Liver (tissue), 9 donors: ENCODE results near the gene DMD. TPM values are rescaled to one million over a fixed set of nuclear protein-coding genes. Genes with fewer than 3 reads are reported as not detected.
A peak's percentile ranks its signal among the peaks of the same experiment; 100 is the strongest.

ENCODE experiments used
- DNase-seq: peaks from one replicate; pipeline ENCODE4 v3.0.0-alpha.2; 2017; ENCODE audit warnings: low spot score
- H3K27ac ChIP-seq, 2 donors: one replicate each; pipeline ENCODE4 v1.7.0; 2013; ENCODE audit warnings: inconsistent platforms in 2 of 2, low read length in 2 of 2, control low read depth in 1 of 2, low read depth in 1 of 2, mild to moderate bottlenecking in 1 of 2
- H3K27me3 ChIP-seq, 4 donors: one replicate each; pipeline versions ENCODE4 v1.6.1 to v1.7.0; 2013; ENCODE audit warnings: low read length in 3 of 4, inconsistent platforms in 1 of 4, mild to moderate bottlenecking in 1 of 4, moderate library complexity in 1 of 4; ENCODE audit not compliant: control insufficient read depth in 4 of 4, insufficient read depth in 4 of 4
- H3K36me3 ChIP-seq, 4 donors: one replicate each; pipeline versions ENCODE4 v1.6.1 to v1.7.0; 2013; ENCODE audit warnings: low read length in 3 of 4, mild to moderate bottlenecking in 3 of 4, low read depth in 1 of 4, moderate library complexity in 1 of 4; ENCODE audit not compliant: control insufficient read depth in 4 of 4, insufficient read depth in 3 of 4
- H3K4me1 ChIP-seq, 4 donors: one replicate each; pipeline versions ENCODE4 v1.6.1 to v1.7.0; 2013; ENCODE audit warnings: low read length in 3 of 4, mild to moderate bottlenecking in 3 of 4, moderate library complexity in 1 of 4; ENCODE audit not compliant: control insufficient read depth in 4 of 4, insufficient read depth in 4 of 4
- H3K4me3 ChIP-seq, 3 donors: one replicate each; pipeline versions ENCODE4 v1.6.1 to v1.7.0; 2013; ENCODE audit warnings: low read length in 3 of 3, control low read depth in 1 of 3, low read depth in 1 of 3, mild to moderate bottlenecking in 1 of 3
- H3K9ac ChIP-seq, 2 donors: one replicate each; pipeline ENCODE4 v1.7.0; 2013; ENCODE audit warnings: low read length in 2 of 2, mild to moderate bottlenecking in 2 of 2, moderate library complexity in 2 of 2, control low read depth in 1 of 2, low read depth in 1 of 2
- H3K9me3 ChIP-seq, 4 donors: one replicate each; pipeline versions ENCODE4 v1.6.1 to v1.7.0; 2013; ENCODE audit warnings: low read length in 3 of 4; ENCODE audit not compliant: control insufficient read depth in 4 of 4
- ATF3 ChIP-seq: IDR thresholded peaks from 2 replicates; pipeline ENCODE4 v1.6.1; 2016; ENCODE audit warnings: antibody characterized with exemption
- CTCF ChIP-seq: fragments of 150-350 bp; IDR thresholded peaks from 2 replicates; pipeline ENCODE4 v1.5.1; 2017; ENCODE audit warnings: improper control_type of control experiment, low read depth, low read length; ENCODE audit not compliant: missing input control
- EGR1 ChIP-seq, 2 donors: IDR thresholded peaks; 2 replicates each; pipeline ENCODE4 v1.6.1; 2016 to 2018; ENCODE audit warnings: antibody characterized with exemption in 2 of 2, low read depth in 2 of 2
- FOXA1 ChIP-seq: IDR thresholded peaks from 2 replicates; pipeline ENCODE4 v1.6.1; 2016; ENCODE audit warnings: antibody characterized with exemption
- FOXA2 ChIP-seq: IDR thresholded peaks from 2 replicates; pipeline ENCODE4 v1.6.1; 2016; ENCODE audit warnings: antibody characterized with exemption
- GABPA ChIP-seq, 2 donors: IDR thresholded peaks in 1 of 2; conservative IDR thresholded peaks in 1 of 2; 2 replicates each; pipeline ENCODE4 v1.6.1; 2016; ENCODE audit warnings: antibody characterized with exemption in 2 of 2, mild to moderate bottlenecking in 1 of 2, moderate library complexity in 1 of 2
- HNF4A ChIP-seq, 2 donors: conservative IDR thresholded peaks; 2 replicates each; pipeline ENCODE4 v1.6.1; 2016; ENCODE audit warnings: antibody characterized with exemption in 2 of 2, mild to moderate bottlenecking in 2 of 2
- HNF4G ChIP-seq: IDR thresholded peaks from 2 replicates; pipeline ENCODE4 v1.6.1; 2016; ENCODE audit warnings: antibody characterized with exemption
- JUND ChIP-seq, 2 donors: IDR thresholded peaks; 2 replicates each; pipeline ENCODE4 v1.6.1; 2016; ENCODE audit warnings: antibody characterized with exemption in 2 of 2
- NR2F2 ChIP-seq: IDR thresholded peaks from 2 replicates; pipeline ENCODE4 v1.6.1; 2016; ENCODE audit warnings: antibody characterized with exemption
- RAD21 ChIP-seq, 2 donors: IDR thresholded peaks; 2 replicates each; pipeline ENCODE4 v1.6.1; 2016; ENCODE audit warnings: antibody characterized with exemption in 2 of 2, mild to moderate bottlenecking in 2 of 2
- RXRA ChIP-seq, 2 donors: IDR thresholded peaks; 2 replicates each; pipeline ENCODE4 v1.6.1; 2017 to 2018; ENCODE audit warnings: antibody characterized with exemption in 2 of 2, mild to moderate bottlenecking in 1 of 2
- SP1 ChIP-seq: IDR thresholded peaks from 2 replicates; pipeline ENCODE4 v1.6.1; 2018; ENCODE audit warnings: antibody characterized with exemption, mild to moderate bottlenecking
- TAF1 ChIP-seq: conservative IDR thresholded peaks from 2 replicates; pipeline ENCODE4 v1.6.1; 2016; ENCODE audit warnings: antibody characterized with exemption, mild to moderate bottlenecking
- YY1 ChIP-seq: IDR thresholded peaks from 2 replicates; pipeline ENCODE4 v1.6.1; 2016; ENCODE audit warnings: antibody characterized with exemption, mild to moderate bottlenecking
- WGBS: extraction: QIAGEN DNeasy Blood & Tissue Kit; methylation state at CpG from one replicate; pipeline ENCODE4 v1.1.7; 2013; 5-methylcytosine and 5-hydroxymethylcytosine counted together
- polyA plus RNA-seq, 2 donors: library from polyadenylated mRNA; stranded (reverse) in 1 of 2; unstranded in 1 of 2; fragments of 200-250 nt in 1 of 2; fragments of >200 nt in 1 of 2; fragmentation: Nextera tagmentation in 1 of 2; extraction: Ambion mirVana in 1 of 2; gene quantifications; one replicate each; pipeline versions ENCODE4 v1.2.1 to v1.2.3, GENCODE V29; 2013 to 2015
- total RNA-seq, 2 donors: library from RNA; depleted of rRNA; stranded (reverse); fragments of >200 nt; gene quantifications; one replicate each; pipeline ENCODE4 v1.2.3, GENCODE V29; 2014
- TF ChIP-seq, protein P1 (sequence below): IDR thresholded peaks from 2 replicates; pipeline ENCODE4 v1.6.1; 2016; ENCODE audit warnings: antibody characterized with exemption, mild to moderate bottlenecking
- TF ChIP-seq, protein P2 (sequence below): IDR thresholded peaks from 2 replicates; pipeline ENCODE4 v1.6.1; 2016; ENCODE audit warnings: antibody characterized with exemption
- TF ChIP-seq, protein P3 (sequence below): IDR thresholded peaks from 2 replicates; pipeline ENCODE4 v1.6.1; 2016; ENCODE audit warnings: antibody characterized with exemption
- donor health status: healthy.
- donor health status: healthy.
- donor health status: healthy.
- donor health status: healthy.
- donor health status: healthy.

Gene DMD
- total and polyA plus RNA-seq, 4 donors: 14.6 to 61.9 (median 23.9) TPM

DNA sequence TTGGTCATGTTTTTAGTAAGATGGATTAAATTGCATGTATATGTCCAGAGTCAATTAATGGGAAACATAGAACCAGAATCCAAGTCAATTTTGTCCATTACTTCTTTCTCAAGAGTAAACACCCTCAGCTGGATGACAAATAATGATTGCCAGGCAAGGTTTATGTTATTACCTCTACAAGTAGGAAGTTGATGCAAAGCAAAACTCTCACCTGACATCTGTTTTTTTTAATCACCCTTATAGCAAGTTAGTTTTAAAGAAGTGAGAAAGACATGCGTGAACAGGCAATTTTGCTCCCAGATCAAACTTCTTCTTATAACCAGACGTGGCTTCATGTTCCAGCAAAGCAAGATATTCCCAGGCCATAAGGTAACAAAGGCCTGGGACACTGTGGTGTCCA, 1791.0 kb downstream of the DMD start:
- H3K9me3 ChIP-seq: no peaks in the 10 kb centered on the region
- H3K36me3 ChIP-seq: no peaks in the 10 kb centered on the region
- WGBS: 98% methylated on average over 2 of the region's 2 CpGs
- H3K4me3 ChIP-seq: no peak overlapping the region
- no peak for DNase-seq
- no peaks in the 10 kb centered on the region for H3K27me3 ChIP-seq
- no peak overlapping the region for H3K9ac ChIP-seq
- TF ChIP-seq HNF4G (no peak), FOXA1 (no peak), ATF3 (no peak), JUND (IDR thresholded peaks at IDR 0.05) (no peak), NR2F2 (no peak), FOXA2 (no peak), YY1 (no peak)
- TF ChIP-seq, protein P1, sequence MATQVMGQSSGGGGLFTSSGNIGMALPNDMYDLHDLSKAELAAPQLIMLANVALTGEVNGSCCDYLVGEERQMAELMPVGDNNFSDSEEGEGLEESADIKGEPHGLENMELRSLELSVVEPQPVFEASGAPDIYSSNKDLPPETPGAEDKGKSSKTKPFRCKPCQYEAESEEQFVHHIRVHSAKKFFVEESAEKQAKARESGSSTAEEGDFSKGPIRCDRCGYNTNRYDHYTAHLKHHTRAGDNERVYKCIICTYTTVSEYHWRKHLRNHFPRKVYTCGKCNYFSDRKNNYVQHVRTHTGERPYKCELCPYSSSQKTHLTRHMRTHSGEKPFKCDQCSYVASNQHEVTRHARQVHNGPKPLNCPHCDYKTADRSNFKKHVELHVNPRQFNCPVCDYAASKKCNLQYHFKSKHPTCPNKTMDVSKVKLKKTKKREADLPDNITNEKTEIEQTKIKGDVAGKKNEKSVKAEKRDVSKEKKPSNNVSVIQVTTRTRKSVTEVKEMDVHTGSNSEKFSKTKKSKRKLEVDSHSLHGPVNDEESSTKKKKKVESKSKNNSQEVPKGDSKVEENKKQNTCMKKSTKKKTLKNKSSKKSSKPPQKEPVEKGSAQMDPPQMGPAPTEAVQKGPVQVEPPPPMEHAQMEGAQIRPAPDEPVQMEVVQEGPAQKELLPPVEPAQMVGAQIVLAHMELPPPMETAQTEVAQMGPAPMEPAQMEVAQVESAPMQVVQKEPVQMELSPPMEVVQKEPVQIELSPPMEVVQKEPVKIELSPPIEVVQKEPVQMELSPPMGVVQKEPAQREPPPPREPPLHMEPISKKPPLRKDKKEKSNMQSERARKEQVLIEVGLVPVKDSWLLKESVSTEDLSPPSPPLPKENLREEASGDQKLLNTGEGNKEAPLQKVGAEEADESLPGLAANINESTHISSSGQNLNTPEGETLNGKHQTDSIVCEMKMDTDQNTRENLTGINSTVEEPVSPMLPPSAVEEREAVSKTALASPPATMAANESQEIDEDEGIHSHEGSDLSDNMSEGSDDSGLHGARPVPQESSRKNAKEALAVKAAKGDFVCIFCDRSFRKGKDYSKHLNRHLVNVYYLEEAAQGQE: no peak
- TF ChIP-seq, protein P2, sequence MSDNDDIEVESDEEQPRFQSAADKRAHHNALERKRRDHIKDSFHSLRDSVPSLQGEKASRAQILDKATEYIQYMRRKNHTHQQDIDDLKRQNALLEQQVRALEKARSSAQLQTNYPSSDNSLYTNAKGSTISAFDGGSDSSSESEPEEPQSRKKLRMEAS: no peak
- H3K4me1 ChIP-seq: no peaks in the 10 kb centered on the region
- H3K27ac ChIP-seq: no peak overlapping the region

- no peaks in the 10 kb centered on the region for H3K9me3 ChIP-seq
- WGBS: 62% methylated on average over 3 of the region's 3 CpGs
- no peak overlapping the region for H3K9ac ChIP-seq
- DNase-seq: no peak
- H3K4me3 ChIP-seq: no peak overlapping the region
- TF ChIP-seq RAD21 (IDR thresholded peaks at IDR 0.05): no peak
- no peak for TF ChIP-seq EGR1 (IDR thresholded peaks at IDR 0.05; ENCODE audit: low read depth in 2 of 2)
- peak in 1 of 2 donors; percentile 19 for TF ChIP-seq RXRA (IDR thresholded peaks at IDR 0.05)
- TF ChIP-seq, protein P3, sequence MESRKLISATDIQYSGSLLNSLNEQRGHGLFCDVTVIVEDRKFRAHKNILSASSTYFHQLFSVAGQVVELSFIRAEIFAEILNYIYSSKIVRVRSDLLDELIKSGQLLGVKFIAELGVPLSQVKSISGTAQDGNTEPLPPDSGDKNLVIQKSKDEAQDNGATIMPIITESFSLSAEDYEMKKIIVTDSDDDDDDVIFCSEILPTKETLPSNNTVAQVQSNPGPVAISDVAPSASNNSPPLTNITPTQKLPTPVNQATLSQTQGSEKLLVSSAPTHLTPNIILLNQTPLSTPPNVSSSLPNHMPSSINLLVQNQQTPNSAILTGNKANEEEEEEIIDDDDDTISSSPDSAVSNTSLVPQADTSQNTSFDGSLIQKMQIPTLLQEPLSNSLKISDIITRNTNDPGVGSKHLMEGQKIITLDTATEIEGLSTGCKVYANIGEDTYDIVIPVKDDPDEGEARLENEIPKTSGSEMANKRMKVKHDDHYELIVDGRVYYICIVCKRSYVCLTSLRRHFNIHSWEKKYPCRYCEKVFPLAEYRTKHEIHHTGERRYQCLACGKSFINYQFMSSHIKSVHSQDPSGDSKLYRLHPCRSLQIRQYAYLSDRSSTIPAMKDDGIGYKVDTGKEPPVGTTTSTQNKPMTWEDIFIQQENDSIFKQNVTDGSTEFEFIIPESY: no peak
- TF ChIP-seq HNF4G: no peak
- no peak for TF ChIP-seq NR2F2
- TF ChIP-seq, protein P2: no peak
- no peak for TF ChIP-seq YY1
- TF ChIP-seq FOXA2: no peak
- no peak for TF ChIP-seq CTCF
- TF ChIP-seq HNF4A (conservative IDR thresholded peaks at IDR 0.05): peak; percentile 41 to 89
- TF ChIP-seq, protein P1: no peak
- no peak for TF ChIP-seq FOXA1
- TF ChIP-seq GABPA (IDR thresholded peaks at IDR 0.05 in 1 of 2, conservative IDR thresholded peaks at IDR 0.05 in 1 of 2): no peak
- TF ChIP-seq SP1: no peak
- TF ChIP-seq TAF1: no peak
- peak in 1 of 2 donors; percentile 75 for TF ChIP-seq JUND (IDR thresholded peaks at IDR 0.05)
- no peak for TF ChIP-seq ATF3
- no peaks in the 10 kb centered on the region for H3K36me3 ChIP-seq
- no peaks in the 10 kb centered on the region for H3K27me3 ChIP-seq
- no peak overlapping the region for H3K27ac ChIP-seq
- peaks cover 0 to 2% (median 0%) of the 10 kb centered on the region in 4 donors for H3K4me1 ChIP-seq
These were observed 1814.2 kb downstream of the DMD start for GRCh38 chrX:31397119-31397518.
